Measurements from ENCODE around the gene PCBP3. TPM values are rescaled to one million over a fixed set of nuclear protein-coding genes. Genes with fewer than 3 reads are reported as not detected.

The PCBP3 gene
- total and polyA plus RNA-seq, 2 of the 8 experiments (the other 6 are each of a cell fraction or from before 2014, with no cell fraction given), result 3.5 to 6.3 TPM

DNA sequence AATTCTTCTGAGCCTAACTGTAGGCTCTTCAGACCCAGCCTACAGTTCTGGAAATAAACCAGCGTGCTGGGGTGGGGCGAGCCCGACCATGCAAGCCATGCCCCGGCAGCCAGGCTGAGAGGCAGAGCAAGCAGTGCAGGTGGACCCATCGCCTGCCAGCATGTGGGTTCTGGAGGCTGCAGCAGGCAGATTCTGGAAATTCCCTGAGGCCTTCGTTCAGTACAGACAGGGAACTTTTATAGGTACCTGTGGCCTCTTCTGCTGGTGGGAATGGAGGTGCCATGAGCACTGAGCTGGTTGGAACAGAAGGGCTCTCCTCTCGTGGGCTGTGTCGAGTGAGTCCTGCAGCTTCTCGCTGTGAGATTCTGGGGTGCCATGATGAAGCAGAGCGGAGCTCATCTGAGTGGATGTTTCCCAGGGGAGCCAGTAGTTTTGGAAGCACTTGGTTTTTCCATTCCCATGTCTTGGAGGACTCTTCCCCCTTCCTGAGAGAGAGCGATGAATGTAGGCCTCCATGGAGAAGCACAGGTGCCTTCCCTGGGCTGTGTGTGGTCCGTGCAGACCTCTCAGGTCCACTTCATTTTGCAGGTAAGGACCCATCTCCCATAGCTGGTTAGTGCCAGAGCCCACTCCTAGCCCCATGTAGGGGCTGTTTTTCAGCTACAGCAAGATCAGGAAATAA is 94.1 kb downstream of the PCBP3 start (continued):
- TF ChIP-seq SAP30 (IDR thresholded peaks at IDR 0.05; ENCODE audit: insufficient read depth, insufficient replicate concordance, low read length), result no peak
- TF ChIP-seq, protein P1, sequence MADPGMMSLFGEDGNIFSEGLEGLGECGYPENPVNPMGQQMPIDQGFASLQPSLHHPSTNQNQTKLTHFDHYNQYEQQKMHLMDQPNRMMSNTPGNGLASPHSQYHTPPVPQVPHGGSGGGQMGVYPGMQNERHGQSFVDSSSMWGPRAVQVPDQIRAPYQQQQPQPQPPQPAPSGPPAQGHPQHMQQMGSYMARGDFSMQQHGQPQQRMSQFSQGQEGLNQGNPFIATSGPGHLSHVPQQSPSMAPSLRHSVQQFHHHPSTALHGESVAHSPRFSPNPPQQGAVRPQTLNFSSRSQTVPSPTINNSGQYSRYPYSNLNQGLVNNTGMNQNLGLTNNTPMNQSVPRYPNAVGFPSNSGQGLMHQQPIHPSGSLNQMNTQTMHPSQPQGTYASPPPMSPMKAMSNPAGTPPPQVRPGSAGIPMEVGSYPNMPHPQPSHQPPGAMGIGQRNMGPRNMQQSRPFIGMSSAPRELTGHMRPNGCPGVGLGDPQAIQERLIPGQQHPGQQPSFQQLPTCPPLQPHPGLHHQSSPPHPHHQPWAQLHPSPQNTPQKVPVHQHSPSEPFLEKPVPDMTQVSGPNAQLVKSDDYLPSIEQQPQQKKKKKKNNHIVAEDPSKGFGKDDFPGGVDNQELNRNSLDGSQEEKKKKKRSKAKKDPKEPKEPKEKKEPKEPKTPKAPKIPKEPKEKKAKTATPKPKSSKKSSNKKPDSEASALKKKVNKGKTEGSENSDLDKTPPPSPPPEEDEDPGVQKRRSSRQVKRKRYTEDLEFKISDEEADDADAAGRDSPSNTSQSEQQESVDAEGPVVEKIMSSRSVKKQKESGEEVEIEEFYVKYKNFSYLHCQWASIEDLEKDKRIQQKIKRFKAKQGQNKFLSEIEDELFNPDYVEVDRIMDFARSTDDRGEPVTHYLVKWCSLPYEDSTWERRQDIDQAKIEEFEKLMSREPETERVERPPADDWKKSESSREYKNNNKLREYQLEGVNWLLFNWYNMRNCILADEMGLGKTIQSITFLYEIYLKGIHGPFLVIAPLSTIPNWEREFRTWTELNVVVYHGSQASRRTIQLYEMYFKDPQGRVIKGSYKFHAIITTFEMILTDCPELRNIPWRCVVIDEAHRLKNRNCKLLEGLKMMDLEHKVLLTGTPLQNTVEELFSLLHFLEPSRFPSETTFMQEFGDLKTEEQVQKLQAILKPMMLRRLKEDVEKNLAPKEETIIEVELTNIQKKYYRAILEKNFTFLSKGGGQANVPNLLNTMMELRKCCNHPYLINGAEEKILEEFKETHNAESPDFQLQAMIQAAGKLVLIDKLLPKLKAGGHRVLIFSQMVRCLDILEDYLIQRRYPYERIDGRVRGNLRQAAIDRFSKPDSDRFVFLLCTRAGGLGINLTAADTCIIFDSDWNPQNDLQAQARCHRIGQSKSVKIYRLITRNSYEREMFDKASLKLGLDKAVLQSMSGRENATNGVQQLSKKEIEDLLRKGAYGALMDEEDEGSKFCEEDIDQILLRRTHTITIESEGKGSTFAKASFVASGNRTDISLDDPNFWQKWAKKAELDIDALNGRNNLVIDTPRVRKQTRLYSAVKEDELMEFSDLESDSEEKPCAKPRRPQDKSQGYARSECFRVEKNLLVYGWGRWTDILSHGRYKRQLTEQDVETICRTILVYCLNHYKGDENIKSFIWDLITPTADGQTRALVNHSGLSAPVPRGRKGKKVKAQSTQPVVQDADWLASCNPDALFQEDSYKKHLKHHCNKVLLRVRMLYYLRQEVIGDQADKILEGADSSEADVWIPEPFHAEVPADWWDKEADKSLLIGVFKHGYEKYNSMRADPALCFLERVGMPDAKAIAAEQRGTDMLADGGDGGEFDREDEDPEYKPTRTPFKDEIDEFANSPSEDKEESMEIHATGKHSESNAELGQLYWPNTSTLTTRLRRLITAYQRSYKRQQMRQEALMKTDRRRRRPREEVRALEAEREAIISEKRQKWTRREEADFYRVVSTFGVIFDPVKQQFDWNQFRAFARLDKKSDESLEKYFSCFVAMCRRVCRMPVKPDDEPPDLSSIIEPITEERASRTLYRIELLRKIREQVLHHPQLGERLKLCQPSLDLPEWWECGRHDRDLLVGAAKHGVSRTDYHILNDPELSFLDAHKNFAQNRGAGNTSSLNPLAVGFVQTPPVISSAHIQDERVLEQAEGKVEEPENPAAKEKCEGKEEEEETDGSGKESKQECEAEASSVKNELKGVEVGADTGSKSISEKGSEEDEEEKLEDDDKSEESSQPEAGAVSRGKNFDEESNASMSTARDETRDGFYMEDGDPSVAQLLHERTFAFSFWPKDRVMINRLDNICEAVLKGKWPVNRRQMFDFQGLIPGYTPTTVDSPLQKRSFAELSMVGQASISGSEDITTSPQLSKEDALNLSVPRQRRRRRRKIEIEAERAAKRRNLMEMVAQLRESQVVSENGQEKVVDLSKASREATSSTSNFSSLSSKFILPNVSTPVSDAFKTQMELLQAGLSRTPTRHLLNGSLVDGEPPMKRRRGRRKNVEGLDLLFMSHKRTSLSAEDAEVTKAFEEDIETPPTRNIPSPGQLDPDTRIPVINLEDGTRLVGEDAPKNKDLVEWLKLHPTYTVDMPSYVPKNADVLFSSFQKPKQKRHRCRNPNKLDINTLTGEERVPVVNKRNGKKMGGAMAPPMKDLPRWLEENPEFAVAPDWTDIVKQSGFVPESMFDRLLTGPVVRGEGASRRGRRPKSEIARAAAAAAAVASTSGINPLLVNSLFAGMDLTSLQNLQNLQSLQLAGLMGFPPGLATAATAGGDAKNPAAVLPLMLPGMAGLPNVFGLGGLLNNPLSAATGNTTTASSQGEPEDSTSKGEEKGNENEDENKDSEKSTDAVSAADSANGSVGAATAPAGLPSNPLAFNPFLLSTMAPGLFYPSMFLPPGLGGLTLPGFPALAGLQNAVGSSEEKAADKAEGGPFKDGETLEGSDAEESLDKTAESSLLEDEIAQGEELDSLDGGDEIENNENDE (IDR thresholded peaks at IDR 0.05; ENCODE audit: insufficient replicate concordance, low read length), result no peak
- TF ChIP-seq, protein P2, sequence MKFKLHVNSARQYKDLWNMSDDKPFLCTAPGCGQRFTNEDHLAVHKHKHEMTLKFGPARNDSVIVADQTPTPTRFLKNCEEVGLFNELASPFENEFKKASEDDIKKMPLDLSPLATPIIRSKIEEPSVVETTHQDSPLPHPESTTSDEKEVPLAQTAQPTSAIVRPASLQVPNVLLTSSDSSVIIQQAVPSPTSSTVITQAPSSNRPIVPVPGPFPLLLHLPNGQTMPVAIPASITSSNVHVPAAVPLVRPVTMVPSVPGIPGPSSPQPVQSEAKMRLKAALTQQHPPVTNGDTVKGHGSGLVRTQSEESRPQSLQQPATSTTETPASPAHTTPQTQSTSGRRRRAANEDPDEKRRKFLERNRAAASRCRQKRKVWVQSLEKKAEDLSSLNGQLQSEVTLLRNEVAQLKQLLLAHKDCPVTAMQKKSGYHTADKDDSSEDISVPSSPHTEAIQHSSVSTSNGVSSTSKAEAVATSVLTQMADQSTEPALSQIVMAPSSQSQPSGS (IDR thresholded peaks at IDR 0.05; ENCODE audit: low read length), result no peak
- TF ChIP-seq BCL11A (IDR thresholded peaks at IDR 0.05; ENCODE audit: low read depth in 2 of 2, low read length in 2 of 2), result no peak
- TF ChIP-seq TAF1 (IDR thresholded peaks at IDR 0.05; ENCODE audit: low read depth, low read length), result no peak
